ENCODE measurements around the gene ADK. TPM values are rescaled to one million over a fixed set of nuclear protein-coding genes. Genes with fewer than 3 reads are reported as not detected.
"Not testable (repeated sequence)": the region's sequence is repeated elsewhere in the genome, so short reads cannot be mapped to it uniquely, and the experiment has no call there.

Gene ADK
- total RNA-seq, 1 donor from 2014 or later: 39.4 TPM

DNA sequence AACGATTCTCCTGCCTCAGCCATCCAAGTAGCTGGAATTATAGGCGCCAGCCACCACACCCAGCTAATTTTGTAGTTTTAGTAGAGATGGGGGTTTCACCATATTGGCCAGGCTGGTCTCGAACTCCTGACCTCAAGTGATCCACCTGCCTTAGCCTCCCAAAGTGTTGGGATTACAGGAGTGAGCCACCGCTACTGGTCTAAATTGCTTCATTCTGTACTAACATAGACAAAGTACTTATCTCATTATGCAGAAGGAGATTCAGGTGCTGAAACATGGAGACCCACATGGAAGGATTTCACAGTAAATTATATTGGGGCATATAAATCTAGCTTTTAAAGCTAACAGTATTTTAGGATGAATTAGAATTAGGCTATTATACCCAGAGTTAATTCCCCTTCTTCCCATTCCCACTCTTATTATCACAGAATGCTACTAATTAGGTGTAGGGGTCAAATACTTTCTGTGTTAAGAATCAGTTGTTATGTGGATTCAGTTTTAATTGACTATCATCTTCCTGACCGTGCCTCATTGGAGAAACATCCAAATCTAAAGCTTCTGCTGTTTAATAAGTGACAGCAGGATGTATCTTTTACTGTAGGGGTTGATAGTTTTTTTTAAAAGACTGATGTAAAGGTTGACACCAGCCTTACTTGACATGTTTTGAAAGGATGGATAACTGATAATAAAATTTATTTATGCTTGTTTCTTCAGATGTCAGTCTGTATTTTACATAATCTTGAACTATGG, 27.2 kb downstream of the ADK start:
- DNase-seq (ENCODE audit: low read depth): no peak
- H3K4me3 ChIP-seq (ENCODE audit: low read depth, low read length): no peak overlapping the region
- TF ChIP-seq, protein P1, sequence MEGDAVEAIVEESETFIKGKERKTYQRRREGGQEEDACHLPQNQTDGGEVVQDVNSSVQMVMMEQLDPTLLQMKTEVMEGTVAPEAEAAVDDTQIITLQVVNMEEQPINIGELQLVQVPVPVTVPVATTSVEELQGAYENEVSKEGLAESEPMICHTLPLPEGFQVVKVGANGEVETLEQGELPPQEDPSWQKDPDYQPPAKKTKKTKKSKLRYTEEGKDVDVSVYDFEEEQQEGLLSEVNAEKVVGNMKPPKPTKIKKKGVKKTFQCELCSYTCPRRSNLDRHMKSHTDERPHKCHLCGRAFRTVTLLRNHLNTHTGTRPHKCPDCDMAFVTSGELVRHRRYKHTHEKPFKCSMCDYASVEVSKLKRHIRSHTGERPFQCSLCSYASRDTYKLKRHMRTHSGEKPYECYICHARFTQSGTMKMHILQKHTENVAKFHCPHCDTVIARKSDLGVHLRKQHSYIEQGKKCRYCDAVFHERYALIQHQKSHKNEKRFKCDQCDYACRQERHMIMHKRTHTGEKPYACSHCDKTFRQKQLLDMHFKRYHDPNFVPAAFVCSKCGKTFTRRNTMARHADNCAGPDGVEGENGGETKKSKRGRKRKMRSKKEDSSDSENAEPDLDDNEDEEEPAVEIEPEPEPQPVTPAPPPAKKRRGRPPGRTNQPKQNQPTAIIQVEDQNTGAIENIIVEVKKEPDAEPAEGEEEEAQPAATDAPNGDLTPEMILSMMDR (conservative IDR thresholded peaks at IDR 0.05; ENCODE audit: low read depth, low read length): no peak

DNA sequence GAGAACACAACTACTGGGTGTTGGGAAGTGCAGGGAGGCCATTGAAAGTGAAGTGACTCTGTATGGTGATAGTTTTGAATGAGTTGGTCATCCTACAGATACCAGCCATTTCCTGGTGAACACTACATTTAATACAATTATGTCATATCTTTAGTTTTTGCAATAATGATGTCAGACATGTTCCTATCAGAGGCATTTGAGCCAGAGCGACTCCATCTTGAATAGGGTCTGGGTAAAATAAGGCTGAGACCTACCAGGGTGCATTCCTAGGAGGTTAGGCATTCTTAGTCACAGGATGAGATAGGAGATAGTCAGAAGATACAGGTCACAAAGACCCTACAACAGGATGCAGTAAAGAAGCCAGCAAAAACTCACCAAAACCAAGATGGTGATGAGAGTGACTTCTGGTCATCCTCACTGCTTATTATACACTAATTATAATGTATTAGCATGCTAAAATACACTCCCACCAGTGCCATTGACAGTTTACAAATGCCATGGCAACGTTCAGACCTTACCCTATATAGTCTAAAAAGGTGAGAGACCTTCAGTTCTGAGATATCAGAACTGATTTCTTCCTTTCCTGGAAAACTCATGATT, 28.2 kb downstream of the ADK start:
- H3K4me3 ChIP-seq (ENCODE audit: low read depth, low read length): no peak overlapping the region
- DNase-seq (ENCODE audit: low read depth): no peak
- TF ChIP-seq, protein P1 (conservative IDR thresholded peaks at IDR 0.05; ENCODE audit: low read depth, low read length): no peak

DNA sequence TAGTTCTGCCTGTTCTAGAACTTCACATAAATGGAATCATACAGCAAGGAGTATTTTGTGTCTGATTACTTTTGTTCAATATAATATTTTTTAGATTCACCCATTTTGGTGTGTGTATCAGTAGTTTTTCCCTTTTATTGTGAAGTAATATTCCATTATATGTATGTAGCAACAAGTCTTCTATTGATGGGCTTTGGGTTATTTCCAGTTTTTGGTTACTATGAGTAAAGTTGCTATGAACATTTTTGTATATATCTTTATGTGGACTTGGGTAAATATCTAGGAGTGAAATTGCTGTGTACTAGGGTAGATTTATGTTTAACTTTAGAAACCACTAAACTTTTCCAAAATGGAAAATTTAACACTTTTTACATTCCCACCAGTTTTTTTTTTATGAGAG, 35.7 kb downstream of the ADK start:
- DNase-seq (ENCODE audit: low read depth): no peak
- TF ChIP-seq, protein P1 (conservative IDR thresholded peaks at IDR 0.05; ENCODE audit: low read depth, low read length): no peak
- no peak overlapping the region for H3K4me3 ChIP-seq (ENCODE audit: low read depth, low read length)

DNA sequence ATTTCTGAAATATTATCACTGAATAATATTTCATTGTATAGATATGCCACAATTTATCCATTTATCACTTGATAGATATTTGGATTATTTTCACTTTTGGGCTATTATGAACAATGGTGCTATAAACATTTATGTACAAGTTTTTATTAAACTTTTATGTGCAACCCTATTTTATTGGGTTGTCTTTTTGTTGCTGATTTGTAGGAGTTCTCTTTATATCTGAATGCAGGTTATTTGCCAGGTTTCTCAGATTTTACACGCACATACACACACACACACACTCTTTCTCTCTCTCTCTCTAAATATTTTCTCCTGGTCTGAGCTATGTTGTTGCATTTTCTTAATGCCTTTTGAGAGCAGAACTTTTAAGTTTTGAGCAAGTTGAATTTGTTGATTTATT, 36.2 kb downstream of the ADK start:
- DNase-seq (ENCODE audit: low read depth): no peak
- TF ChIP-seq, protein P1 (conservative IDR thresholded peaks at IDR 0.05; ENCODE audit: low read depth, low read length): no peak
- no peak overlapping the region for H3K4me3 ChIP-seq (ENCODE audit: low read depth, low read length)

DNA sequence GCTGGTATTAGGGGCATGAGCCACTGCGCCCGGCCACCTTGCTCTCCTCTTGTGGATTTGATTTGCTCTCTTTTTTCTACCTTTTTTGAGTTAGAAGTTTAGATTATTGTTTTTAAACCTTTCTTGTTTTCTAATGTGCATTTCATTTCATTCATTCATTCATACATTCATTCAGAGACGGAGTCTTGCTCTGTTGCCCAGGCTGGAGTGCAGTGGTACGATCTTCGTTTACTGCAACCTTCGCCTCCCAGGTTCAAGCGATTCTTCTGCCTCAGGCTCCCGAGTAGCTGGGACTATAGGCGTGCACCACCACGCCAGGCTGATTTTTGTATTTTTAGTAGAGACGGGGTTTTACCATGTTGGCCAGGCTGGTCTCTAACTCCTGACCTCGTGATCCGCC, 37.6 kb downstream of the ADK start:
- H3K4me3 ChIP-seq (ENCODE audit: low read depth, low read length); DNase-seq (ENCODE audit: low read depth): not testable (repeated sequence)

DNA sequence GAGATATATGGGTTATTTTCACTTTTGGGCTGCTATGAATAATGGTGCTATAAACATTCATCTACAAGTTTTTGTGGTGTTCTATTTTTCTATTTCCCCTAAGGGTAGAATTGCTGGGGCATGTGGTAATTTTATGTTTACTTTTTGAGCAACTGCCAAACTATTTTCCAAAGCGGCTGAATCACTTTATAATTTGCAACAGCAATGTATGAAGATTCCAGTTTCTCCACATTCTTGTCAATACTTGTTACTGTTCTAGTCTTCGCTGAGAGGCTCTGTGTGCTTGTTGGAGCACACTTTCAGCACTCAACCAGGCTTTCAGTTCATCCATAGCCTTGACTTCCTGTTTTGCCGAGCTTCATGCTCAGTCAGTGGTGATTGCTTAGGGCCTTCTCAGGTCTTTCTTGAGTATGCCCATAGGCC, 39.0 kb downstream of the ADK start:
- peak; percentile 55 for DNase-seq (ENCODE audit: low read depth)
- TF ChIP-seq, protein P1 (conservative IDR thresholded peaks at IDR 0.05; ENCODE audit: low read depth, low read length): no peak
- no peak overlapping the region for H3K4me3 ChIP-seq (ENCODE audit: low read depth, low read length)

DNA sequence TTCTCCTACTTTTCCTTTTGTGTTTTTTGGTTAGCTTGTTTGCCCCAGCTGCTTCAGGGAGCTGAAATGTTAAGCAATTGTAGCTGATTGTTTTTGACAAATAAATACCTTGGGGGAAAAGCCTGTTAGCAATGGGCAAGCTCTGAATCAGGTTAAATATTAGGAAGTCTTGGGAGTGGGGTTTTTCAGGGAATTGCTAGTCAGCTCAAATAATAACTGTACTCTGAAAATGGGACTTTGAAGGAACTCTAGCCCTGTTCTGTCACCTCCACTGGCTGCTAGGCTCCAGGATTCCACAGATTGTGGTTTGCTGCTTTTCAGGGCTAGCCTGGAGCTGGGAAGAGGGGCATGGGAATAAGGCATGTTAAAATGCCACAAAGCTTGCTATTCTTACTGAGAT, 39.5 kb downstream of the ADK start:
- TF ChIP-seq, protein P1 (conservative IDR thresholded peaks at IDR 0.05; ENCODE audit: low read depth, low read length): no peak
- no peak overlapping the region for H3K4me3 ChIP-seq (ENCODE audit: low read depth, low read length)
- peak; percentile 7 for DNase-seq (ENCODE audit: low read depth)

Measured in epithelial cell of proximal tubule (primary cell).